ENCODE measurements around the gene HSFX1. TPM values are rescaled to one million over a fixed set of nuclear protein-coding genes. Genes with fewer than 3 reads are reported as not detected.
"Not testable (repeated sequence)": the region's sequence is repeated elsewhere in the genome, so short reads cannot be mapped to it uniquely, and the experiment has no call there.

Gene HSFX1
- 2.5 TPM for total RNA-seq

GRCh38 chrX:149773768-149774167 lies at the start of gene HSFX1:
HSFX1 (plus strand) TSS chrX:149774068; CDS start chrX:149774682, 614 bp downstream.
- not testable (repeated sequence) for DNase-seq (ENCODE audit: low spot score)

GRCh38 chrX:149727308-149727707 lies 46.6 kb upstream of the HSFX1 start:
- not testable (repeated sequence) for DNase-seq (ENCODE audit: low spot score)

- not testable (repeated sequence) for DNase-seq (ENCODE audit: low spot score)
Observed at GRCh38 chrX:149742269-149742668, 31.6 kb upstream of the HSFX1 start.

- DNase-seq (ENCODE audit: low spot score), result not testable (repeated sequence)
Observed at GRCh38 chrX:149746390-149747007, 27.4 kb upstream of the HSFX1 start.

GRCh38 chrX:149757206-149758067 lies 16.4 kb upstream of the HSFX1 start:
- DNase-seq (ENCODE audit: low spot score), result no peak

- DNase-seq (ENCODE audit: low spot score), result no peak
Observed at GRCh38 chrX:149758068-149758714, 15.7 kb upstream of the HSFX1 start.

- DNase-seq (ENCODE audit: low spot score), result not testable (repeated sequence)
Observed at GRCh38 chrX:149758715-149759078, 15.2 kb upstream of the HSFX1 start.

- DNase-seq (ENCODE audit: low spot score), result no peak
Observed at GRCh38 chrX:149759824-149760223, 14.0 kb upstream of the HSFX1 start.

GRCh38 chrX:149760965-149761364 lies 12.9 kb upstream of the HSFX1 start:
- no peak for DNase-seq (ENCODE audit: low spot score)

- not testable (repeated sequence) for DNase-seq (ENCODE audit: low spot score)
Observed at GRCh38 chrX:149761858-149762674, 11.8 kb upstream of the HSFX1 start.

- no peak for DNase-seq (ENCODE audit: low spot score)
Observed at GRCh38 chrX:149762696-149763614, 10.9 kb upstream of the HSFX1 start.

- not testable (repeated sequence) for DNase-seq (ENCODE audit: low spot score)
Observed at GRCh38 chrX:149770344-149770743, 3.5 kb upstream of the HSFX1 start.

- DNase-seq (ENCODE audit: low spot score), result not testable (repeated sequence)
Observed at GRCh38 chrX:149773026-149773425, 842 bp upstream of the HSFX1 start.

- DNase-seq (ENCODE audit: low spot score), result not testable (repeated sequence)
Observed at GRCh38 chrX:149777999-149778398, 4.1 kb downstream of the HSFX1 start.

- DNase-seq (ENCODE audit: low spot score), result not testable (repeated sequence)
Observed at GRCh38 chrX:149781727-149782126, 7.9 kb downstream of the HSFX1 start, which contains the start of gene MAGEA9. MAGEA9 (plus strand) TSS chrX:149781930; CDS start chrX:149786211, 4,281 bp downstream.

- not testable (repeated sequence) for DNase-seq (ENCODE audit: low spot score)
Observed at GRCh38 chrX:149795531-149795930, 21.7 kb downstream of the HSFX1 start.

- DNase-seq (ENCODE audit: low spot score), result no peak
Observed at GRCh38 chrX:149799095-149799714, 25.3 kb downstream of the HSFX1 start.

- DNase-seq (ENCODE audit: low spot score), result no peak
Observed at GRCh38 chrX:149799938-149800337, 26.1 kb downstream of the HSFX1 start.

- DNase-seq (ENCODE audit: low spot score), result no peak
Observed at GRCh38 chrX:149803458-149804062, 29.7 kb downstream of the HSFX1 start.

Data from ureter (tissue), 1 donor.